Measurements from ENCODE around the gene POC5. TPM values are rescaled to one million over a fixed set of nuclear protein-coding genes. Genes with fewer than 3 reads are reported as not detected.

POC5 gene
- total and polyA plus RNA-seq, 2 of the 8 experiments (the other 6 are each of a cell fraction or from before 2014, with no cell fraction given): 11.2 to 12.1 TPM

Small RNAs within 50 kb of the gene (small RNA-seq; reads per million reads assigned to genes)
- gene RNU6-680P (ENCODE audit: insufficient read depth): not detected

Other genes with a start within 250 kb of the POC5 start
- gene CERT1, start 205.8 kb downstream of the POC5 start, total RNA-seq (2021; fragmentation: NEBNext Ultra II Directional; extraction: Animal tissue kit (Norgen Biotek cat#: 25700)): 48.1 and 55.3 TPM in 2 replicates
- 7.8 and 10.2 TPM in 2 replicates for gene CERT1, start 205.8 kb downstream of the POC5 start, polyA plus RNA-seq (2011; rRNA removed)
- 7.7 and 9.0 TPM in 2 replicates for gene POLK, start 205.5 kb downstream of the POC5 start, total RNA-seq (2021; fragmentation: NEBNext Ultra II Directional; extraction: Animal tissue kit (Norgen Biotek cat#: 25700))
- 1.2 and 2.0 TPM in 2 replicates for gene POLK, start 205.5 kb downstream of the POC5 start, polyA plus RNA-seq (2011; rRNA removed)
- gene ANKDD1B, start 106.0 kb downstream of the POC5 start, total RNA-seq (2021; fragmentation: NEBNext Ultra II Directional; extraction: Animal tissue kit (Norgen Biotek cat#: 25700)): 0.22 TPM in 1 of 2 replicates, not detected in the other
- 0.06 and 0.08 TPM in 2 replicates for gene ANKDD1B, start 106.0 kb downstream of the POC5 start, polyA plus RNA-seq (2011; rRNA removed)

Measured in H1 (cell line).